GM12874 (cell line): ENCODE measurements around the gene HABP4.

ENCODE experiments used
- TF ChIP-seq, protein P1 (sequence below): IDR thresholded peaks from 2 replicates; pipeline ENCODE4 v1.5.1; 2011; ENCODE audit warnings: low read depth, mild to moderate bottlenecking, control low read depth, low read length, moderate library complexity; ENCODE audit not compliant: insufficient read depth

The HABP4 gene

DNA sequence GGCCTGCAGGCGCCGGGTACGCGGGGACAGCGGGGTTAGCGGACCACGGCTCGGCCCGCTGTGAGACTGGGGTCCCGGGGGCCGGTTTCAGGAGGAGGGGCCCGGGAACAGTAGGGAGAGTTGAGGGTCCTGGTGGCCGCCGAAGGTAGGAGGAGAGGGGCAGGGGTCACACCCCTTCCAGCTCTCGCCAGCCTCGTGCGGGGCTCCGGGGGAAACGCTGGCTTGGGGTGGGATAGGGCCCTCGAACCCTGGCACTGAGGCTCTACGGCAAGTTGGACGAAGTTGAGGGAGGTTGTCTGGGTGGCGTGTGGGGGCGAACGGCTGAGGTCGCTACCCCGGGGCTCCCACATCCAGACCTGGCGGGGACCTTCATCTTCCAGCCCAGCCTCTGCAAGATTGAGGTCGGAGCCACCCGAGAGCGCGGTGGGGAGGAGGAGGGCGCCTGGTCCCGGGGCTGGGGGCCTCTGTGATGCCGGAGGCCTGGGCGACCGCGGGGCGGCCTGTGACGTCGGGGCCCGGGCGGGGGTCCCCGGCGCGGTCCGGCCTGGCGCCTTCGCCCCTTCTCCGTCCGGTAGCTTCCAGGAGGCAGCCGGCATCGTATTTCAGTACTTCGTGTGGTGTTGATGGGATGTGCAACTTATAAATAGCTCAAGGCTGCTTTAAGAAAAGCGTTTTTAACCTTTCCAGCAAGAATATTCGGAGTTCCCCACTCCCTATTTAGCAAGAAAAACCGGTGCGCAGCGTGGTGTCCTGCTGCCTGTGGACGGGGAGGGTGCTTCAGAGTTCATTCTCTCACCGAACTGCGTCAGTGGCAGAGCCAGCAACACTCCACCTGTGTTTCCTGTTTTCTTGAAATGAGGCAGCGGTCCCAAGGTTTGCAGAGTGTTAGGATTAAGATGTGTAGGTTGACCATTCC is 902 bp downstream of the HABP4 start:
- TF ChIP-seq, protein P1, sequence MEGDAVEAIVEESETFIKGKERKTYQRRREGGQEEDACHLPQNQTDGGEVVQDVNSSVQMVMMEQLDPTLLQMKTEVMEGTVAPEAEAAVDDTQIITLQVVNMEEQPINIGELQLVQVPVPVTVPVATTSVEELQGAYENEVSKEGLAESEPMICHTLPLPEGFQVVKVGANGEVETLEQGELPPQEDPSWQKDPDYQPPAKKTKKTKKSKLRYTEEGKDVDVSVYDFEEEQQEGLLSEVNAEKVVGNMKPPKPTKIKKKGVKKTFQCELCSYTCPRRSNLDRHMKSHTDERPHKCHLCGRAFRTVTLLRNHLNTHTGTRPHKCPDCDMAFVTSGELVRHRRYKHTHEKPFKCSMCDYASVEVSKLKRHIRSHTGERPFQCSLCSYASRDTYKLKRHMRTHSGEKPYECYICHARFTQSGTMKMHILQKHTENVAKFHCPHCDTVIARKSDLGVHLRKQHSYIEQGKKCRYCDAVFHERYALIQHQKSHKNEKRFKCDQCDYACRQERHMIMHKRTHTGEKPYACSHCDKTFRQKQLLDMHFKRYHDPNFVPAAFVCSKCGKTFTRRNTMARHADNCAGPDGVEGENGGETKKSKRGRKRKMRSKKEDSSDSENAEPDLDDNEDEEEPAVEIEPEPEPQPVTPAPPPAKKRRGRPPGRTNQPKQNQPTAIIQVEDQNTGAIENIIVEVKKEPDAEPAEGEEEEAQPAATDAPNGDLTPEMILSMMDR, result no peak

DNA sequence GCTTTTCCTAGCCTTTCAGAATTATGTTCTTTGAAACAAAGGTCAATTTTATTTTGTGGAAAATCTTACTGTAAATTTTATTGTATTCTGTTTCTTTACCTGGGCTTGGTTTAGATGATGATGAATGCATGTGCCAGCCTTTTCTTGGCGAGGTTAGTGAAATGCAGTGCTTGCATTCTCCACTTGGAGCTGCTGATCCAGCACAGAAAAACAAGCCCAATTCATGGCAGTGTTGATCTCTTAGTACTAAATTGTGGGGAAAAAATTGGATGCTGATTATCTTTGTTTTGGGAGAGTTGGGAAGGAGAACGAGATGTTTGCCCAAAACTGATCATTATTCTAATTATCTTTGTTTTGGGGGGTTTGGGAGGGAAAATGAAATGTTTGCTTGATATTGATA is 3.7 kb downstream of the HABP4 start:
- TF ChIP-seq, protein P1, result peak; percentile 44; the same call in 1 of the 2 replicates

DNA sequence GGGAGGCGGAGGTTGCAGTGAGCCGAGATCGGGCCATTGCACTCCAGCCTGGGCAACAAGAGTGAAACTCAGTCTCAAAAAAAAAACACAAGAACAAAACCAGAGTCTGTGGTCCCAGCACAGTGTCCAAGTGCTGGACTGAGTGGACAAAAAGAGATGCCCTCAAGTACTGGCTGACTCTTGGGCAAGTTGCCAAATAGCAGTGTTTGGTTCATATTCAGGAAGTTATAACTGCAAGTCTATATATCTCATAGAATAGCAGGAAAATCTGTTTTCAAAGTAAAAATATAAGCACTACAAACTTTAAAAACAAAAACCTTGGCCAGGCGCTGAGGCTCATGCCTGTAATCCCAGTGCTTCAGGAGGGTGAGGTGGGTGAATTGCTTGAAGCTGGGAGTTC is 7.3 kb downstream of the HABP4 start:
- TF ChIP-seq, protein P1, result no peak

DNA sequence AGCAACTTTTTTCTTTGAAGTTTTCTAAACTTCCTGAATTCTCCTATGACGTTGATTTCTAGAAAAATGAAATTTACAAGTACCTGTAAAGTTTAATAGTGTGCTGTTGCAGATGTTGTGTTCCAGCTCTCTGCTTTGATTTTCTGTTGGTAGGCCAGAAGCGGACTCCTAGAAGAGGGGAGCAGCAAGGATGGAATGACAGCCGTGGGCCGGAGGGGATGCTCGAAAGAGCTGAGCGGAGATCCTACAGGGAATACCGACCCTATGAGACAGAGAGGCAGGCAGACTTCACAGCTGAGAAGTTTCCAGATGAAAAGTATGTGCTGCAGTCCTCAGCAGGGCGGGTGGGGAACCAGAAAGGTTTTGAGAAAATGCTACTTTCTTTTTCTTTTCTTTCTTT is 8.3 kb downstream of the HABP4 start:
- TF ChIP-seq, protein P1, result no peak

DNA sequence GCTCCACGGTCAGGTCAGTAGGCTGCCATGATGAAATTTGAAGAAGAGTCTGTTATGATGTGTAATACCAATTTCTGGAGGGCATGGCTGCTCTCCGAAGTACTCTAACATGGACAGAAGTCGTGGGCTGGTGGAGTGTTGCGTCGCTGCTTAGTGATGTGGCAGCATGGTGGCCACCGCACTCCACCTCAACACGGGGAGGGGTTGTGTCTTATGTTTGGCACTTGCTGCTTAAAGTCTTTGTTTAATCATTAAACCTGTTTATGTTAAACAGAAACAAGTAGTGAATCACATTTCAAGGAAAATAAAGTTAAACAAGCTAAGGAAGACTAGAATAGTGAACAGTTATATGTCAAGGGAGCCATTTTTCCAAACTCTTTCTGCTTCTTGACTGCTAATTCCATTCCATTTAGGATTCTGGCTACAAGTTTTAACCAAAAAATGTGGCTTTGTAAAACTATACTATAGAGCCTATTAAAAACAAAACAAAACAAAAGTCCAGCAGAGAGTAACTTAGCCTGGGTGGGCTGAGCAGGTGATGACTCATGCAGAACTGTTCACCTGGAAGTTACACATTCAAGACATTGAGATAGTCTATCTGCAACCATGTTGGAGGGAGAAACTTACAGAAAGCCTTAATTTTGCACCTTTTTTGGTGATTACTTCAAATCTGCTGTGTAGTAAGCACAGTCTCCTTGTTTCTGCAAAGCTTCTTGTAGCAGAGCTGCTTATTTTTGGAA is 9.5 kb downstream of the HABP4 start:
- TF ChIP-seq, protein P1, result no peak

DNA sequence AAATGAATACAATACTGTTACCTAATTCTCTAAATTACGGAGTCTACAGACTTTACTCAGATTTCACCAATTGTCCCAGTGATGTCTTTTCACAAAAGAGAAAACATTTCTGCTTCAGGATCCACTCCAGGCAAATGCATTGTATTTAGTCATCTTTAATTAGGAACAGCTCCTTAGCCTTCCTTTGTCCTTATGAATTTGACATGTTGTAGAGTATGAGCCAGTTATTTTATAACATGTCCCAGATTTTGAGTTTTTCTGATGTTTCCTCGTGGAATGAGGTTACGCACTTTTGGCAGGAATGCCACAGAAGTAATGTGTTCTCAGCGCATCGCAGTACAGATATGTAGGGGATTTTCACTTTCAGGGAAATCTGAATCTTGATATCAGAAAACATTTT is 10.5 kb downstream of the HABP4 start:
- TF ChIP-seq, protein P1, result no peak

DNA sequence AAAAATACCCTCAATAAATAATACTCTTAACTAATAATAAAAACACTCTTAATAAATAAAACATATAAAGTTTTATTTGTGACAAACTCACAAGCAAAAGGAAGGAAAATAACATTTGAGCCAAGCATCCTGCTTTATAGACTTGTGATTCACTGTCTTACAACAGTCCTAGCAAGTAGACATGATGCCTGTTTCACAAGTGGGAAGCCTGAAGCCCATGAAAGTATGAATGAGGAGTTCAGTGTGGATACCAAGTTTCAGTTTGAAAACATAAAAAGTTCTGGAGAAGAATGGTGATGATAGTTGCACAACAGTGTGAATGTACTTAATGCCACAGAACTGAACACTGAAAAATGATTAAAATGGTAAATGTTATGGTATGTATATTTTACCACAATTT is 10.9 kb downstream of the HABP4 start:
- TF ChIP-seq, protein P1, result no peak
